IPS-18c (cell line): ENCODE data around the gene OPCML.

Source experiments
- H3K4me3 ChIP-seq: 2 replicates; pipeline ENCODE4 v1.7.0; 2013; ENCODE audit warnings: low read depth, mild to moderate bottlenecking, low read length, moderate library complexity; ENCODE audit not compliant: insufficient read depth
- H3K9me3 ChIP-seq: one replicate; pipeline ENCODE4 v1.6.1; 2013; ENCODE audit warnings: mild to moderate bottlenecking, low read length, moderate library complexity; ENCODE audit not compliant: control insufficient read depth, insufficient read depth

The OPCML gene

GRCh38 chr11:133547808-133548494, 15.7 kb upstream of the OPCML start:
- Histone ChIP-seq H3K9me3 (no peaks in the 10 kb centered on the region), H3K4me3 (no peak overlapping the region)

DNA sequence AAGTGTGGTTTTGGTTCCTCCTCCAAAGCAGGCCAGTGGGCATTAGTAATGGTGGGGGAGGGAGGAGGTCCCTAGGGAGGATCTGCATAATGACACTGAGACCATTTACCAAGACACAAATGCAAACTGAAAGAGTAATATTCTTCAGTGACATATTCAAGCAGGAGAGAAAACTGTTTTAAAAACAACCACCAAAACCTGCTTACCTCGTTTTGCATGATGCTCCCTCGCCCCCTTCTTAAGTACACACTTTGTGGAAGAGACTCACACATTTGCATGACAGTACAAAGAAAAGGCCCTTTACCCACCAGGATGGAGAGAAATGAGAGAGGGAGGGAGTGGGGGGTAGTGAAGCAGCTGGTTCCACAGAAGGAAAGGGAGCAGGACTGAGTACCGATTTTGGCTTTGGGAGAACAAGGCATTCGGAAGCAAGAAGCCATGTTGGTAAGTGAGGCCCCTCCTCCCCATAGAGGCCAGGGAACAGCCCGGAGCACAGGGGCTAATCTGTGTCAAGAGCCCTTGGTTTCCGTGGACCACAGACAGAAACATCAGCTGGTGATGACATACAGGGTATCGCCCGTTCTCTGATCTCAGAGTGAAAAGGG, 13.0 kb upstream of the OPCML start:
- no peak overlapping the region for H3K4me3 ChIP-seq

DNA sequence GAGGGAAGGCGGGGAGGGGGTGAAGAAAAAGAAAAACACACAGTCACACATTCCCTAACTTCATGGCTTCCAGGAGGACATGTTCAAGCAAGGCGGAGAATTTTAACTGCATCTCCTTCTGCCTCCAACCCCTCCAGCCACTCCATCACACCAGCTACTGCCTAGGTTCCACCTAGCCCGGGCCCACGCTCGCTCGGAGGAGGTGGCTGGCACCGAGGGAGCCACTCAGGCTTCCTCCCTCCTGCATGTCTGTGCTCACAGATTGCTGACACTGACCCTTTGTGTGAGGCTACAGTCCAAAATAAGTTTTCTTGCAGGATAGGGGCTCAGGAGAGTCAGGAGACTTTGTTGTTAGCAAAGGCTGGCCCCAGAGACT, 9.4 kb upstream of the OPCML start:
- Histone ChIP-seq H3K4me3 (no peak overlapping the region), H3K9me3 (no peaks in the 10 kb centered on the region)

More for the DNA sequence above, 13.0 kb upstream of the OPCML start:
- no peaks in the 10 kb centered on the region for H3K9me3 ChIP-seq

DNA sequence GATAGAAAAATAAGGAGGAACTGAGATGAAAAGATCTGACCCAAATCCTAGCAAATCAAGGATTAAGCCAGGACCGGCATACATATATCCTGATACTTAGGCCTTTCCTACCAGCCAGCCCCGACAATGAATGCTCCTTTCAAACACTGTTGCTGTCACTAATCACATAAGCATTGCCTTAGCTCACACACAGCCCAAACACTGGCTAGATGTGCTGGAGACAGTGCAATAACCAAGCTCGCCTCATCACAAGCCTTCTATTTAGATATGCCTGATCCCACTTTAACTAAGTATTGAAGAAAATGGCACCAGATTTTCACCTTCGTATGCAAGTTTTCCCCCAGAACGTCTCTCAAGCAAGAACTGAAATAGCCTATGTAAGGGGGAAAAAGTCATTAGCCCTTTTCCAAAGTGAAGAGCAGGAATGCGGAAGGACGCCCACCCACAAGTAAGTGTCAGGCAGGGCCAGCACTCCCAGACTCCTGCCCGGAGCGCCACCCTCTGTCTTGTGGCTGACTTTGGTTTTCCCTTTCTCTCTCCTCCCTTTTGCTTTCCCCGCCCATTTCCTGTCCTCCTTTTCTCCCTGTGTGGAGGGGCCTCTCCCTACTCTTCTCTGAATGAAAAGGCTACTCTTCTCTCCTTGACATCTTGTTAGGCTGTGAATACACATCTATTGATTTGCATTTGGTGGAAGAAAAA, 8.9 kb upstream of the OPCML start:
- Histone ChIP-seq H3K4me3 (no peak overlapping the region), H3K9me3 (no peaks in the 10 kb centered on the region)

GRCh38 chr11:133536198-133536597, 3.9 kb upstream of the OPCML start:
- no peak overlapping the region for H3K4me3 ChIP-seq
- H3K9me3 ChIP-seq, result no peaks in the 10 kb centered on the region

- H3K4me3 ChIP-seq, result no peak overlapping the region
Measured at GRCh38 chr11:133533205-133533604, 904 bp upstream of the OPCML start.

GRCh38 chr11:133531458-133531857, 843 bp downstream of the OPCML start:
- Histone ChIP-seq H3K4me3 (peak overlapping the region; percentile 52), H3K9me3 (no peaks in the 10 kb centered on the region)

More at GRCh38 chr11:133533205-133533604, 904 bp upstream of the OPCML start:
- no peaks in the 10 kb centered on the region for H3K9me3 ChIP-seq

GRCh38 chr11:133530501-133530835, 1.8 kb downstream of the OPCML start:
- H3K4me3 ChIP-seq, result no peak overlapping the region
- no peaks in the 10 kb centered on the region for H3K9me3 ChIP-seq

DNA sequence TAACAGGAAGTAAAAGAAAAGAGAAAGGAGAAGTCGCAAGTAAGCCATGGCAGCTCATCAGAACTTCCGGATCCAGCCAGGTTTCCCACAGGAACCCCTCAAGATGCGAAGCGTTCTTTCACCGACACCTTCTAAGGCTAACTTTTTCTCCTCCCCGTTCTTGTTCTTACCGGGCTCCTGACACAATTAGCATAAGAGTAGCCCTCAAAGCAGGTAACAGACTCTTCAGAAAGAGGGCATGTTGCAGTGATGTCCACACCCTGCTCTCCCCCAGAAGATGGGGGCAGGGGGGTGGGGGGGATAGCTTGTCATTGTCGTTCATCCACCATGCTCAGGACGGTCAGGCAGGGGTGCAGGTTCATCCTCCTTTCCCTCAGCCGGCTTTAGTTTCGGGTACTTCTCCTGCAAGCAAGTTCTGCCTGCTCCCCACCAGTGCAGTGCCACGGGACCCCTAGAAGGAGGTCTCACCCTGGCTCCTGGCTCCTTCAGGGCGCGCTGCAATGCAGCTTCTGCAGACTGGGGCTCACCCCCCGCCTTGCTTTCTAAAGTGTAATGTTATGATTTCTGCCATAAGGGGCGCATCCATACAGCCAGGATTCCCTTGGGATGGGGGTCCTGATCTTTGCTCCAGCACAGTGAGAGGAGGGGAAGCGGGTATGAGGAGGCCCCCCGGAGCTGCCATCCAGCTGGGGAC, 2.3 kb downstream of the OPCML start:
- H3K9me3 ChIP-seq, result no peaks in the 10 kb centered on the region
- H3K4me3 ChIP-seq, result peak overlapping the region; percentile 29; the same call in 1 of the 2 replicates

- Histone ChIP-seq H3K9me3 (no peaks in the 10 kb centered on the region), H3K4me3 (no peak overlapping the region)
Measured at GRCh38 chr11:133526790-133527189, 5.5 kb downstream of the OPCML start.

DNA sequence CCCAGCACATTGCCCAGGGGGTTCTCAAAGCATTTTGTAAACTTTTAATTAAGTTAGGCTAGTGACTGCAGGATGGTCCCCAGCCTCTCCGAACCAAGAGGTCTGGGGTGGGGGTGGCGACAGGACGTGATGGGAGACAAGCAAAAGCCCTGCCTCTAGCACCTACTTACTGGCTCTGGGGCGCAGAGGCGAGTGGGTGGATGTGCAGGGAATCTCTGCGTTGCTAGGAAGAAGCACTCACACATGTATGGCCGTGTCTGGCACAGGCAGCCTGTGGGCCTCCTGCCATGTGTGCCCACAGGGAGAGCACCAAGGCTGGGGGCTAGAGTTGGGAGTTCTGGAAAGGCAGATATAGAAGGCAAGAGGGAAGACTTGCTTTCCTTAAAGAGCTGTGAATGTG, 6.3 kb downstream of the OPCML start:
- H3K9me3 ChIP-seq, result no peaks in the 10 kb centered on the region
- H3K4me3 ChIP-seq, result no peak overlapping the region

- Histone ChIP-seq H3K4me3 (no peak overlapping the region), H3K9me3 (no peaks in the 10 kb centered on the region)
Measured at GRCh38 chr11:133524488-133524887, 7.8 kb downstream of the OPCML start.

DNA sequence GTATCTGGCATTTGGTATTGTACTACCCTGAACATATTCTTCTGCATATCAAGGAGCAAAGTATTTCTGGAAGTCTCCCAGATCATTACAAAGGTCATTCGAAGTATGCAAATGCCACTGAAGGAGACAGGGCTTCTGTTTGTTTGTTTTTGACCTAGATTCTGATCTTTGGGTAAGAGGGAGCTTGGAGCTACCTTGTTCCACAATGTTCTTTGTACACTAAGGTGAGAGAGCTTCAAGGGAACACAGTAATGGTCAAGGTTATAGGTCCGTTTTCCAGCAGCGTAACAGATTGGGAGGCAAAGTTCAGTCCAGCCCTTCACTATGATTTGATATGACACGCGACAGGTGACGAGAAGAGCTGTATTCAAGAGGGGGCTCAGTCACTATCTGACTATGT, 10.0 kb downstream of the OPCML start:
- H3K9me3 ChIP-seq, result no peaks in the 10 kb centered on the region
- H3K4me3 ChIP-seq, result no peak overlapping the region

DNA sequence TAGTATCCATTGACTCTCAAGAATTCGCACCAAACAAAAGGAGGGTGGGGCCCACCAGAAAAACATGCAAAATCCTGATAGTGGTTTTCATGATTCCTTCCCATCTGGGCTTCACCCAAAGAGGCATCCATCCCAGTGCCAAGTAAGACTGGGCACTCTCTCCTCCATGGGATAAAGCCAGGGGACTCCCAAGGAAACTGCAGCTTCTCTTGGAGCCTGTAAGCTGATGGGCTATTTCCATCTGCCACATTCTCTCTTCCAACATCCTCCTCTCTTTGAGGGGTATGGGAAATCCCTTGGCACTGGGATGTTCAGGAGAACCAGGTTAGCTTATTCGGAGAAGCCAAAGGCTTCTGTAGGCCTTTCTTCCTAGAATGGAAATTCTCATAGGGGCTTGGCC, 10.8 kb downstream of the OPCML start:
- Histone ChIP-seq H3K4me3 (no peak overlapping the region), H3K9me3 (no peaks in the 10 kb centered on the region)

GRCh38 chr11:133520707-133521106, 11.6 kb downstream of the OPCML start:
- H3K9me3 ChIP-seq, result no peaks in the 10 kb centered on the region
- no peak overlapping the region for H3K4me3 ChIP-seq

DNA sequence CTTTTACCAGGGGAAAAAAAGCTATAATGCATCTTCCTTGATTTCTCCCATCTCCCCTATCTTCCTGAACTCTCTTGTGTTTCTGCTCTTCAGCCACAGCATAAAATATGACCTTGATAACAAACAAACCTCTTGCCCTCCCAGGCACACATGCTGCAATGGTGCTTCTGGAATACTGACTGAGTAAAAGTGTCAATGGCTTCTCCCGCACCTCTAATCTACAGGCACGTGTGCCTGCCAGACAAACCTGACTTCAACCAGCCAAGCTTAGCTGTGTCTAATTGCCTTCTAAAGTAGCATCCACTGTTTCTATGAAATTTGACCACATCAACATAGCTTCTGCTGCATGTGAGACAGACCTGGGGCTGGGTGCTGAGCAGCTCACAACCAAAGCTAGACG, 12.7 kb downstream of the OPCML start:
- H3K4me3 ChIP-seq, result no peak overlapping the region
- H3K9me3 ChIP-seq, result no peaks in the 10 kb centered on the region

DNA sequence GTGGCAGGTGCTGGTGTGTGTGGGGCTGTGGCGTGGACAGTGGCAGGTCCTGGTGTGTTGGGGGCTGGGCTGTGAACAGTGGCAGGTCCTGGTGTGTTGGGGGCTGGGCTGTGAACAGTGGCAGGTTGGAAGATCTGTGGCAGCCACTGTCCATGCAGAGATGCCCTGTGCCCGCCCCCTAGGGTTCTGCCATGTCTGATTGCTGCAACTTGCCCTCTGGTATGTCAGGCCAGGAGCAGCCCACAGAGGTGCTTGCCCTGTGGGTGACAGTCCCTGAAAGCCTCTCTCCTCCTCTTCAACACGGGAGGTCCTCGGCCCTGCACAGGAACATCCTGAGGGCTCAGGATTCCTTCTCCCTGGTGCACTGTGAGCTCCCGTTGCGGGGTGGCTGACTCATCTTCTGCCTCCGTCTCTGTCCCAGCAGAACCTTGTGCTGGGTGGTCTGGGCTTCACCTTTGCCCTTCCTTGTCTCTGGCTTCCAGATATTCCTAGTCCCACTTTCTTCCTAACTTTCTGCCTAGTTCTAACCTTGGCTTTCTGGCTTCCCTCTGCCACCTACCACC, 13.5 kb downstream of the OPCML start:
- H3K4me3 ChIP-seq, result no peak overlapping the region
- H3K9me3 ChIP-seq, result no peaks in the 10 kb centered on the region

DNA sequence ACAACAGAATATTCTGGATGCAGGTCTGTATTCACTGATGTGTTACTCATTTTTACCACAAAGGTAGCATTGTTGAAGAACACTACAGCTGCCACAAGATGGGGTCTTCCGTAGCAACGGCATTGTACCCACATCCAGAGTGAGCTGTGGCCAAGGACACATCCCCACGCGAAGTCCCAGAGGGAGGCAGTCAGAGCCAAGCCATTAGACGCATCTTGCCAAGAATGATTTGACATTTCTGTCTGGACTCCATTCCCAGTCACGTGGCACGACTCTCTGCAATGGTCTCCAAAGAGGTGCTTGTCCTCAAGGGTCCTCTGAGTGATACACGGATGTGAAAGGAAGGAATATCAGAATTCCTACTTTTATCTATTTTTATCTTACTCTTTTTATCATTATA, 15.5 kb downstream of the OPCML start:
- Histone ChIP-seq H3K9me3 (no peaks in the 10 kb centered on the region), H3K4me3 (no peak overlapping the region)
